GM21786 (cell line): ENCODE measurements around the gene CCDC134.

ENCODE experiments used
- ATAC-seq: cut with Tn5 transposase; IDR thresholded peaks from one replicate; pipeline ENCODE4 v1.9.1; 2021; ENCODE audit not compliant: unreplicated experiment

The CCDC134 gene

GRCh38 chr22:41782751-41783150, 17.7 kb upstream of the CCDC134 start:
- ATAC-seq = no peak

DNA sequence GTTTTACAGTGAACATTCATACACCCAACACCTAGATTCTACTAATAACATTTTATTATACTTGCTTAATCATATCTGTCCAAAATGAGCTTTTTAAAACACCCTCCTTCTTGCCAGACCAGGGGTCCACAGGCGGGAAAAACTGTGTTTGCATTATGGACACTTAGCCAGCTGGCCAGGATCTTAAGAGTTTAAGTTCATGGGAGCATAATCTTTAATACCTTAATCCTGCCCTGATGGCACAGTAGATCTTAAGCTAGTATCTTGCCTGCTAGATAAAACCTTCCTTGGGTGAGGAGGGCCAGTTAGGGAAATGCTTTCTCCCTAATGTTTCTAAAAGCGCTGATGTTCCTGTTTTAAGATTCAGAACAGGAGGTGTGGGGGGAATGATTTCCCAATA, 13.1 kb upstream of the CCDC134 start:
- ATAC-seq = no peak

GRCh38 chr22:41793871-41794270, 6.6 kb upstream of the CCDC134 start:
- no peak for ATAC-seq

DNA sequence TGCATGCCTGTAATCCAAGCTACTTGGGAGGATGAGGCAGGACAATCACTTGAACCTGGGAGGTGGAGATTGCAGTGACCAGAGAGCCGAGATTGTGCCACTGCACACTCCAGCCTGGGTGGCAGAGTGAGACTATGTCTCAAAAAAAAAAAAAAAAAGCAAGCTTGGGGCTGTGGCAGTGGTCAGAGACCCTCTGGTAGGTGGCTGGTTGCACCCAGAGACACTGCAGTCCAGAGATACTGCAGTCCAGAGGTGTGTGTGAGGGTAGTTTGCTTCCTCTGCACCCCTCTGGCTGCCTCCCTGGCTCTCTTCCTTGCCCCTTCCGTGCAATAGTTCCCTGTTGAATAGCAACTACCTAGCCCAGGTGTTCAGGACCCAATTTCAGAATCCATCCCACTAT, 1.7 kb upstream of the CCDC134 start:
- no peak for ATAC-seq

DNA sequence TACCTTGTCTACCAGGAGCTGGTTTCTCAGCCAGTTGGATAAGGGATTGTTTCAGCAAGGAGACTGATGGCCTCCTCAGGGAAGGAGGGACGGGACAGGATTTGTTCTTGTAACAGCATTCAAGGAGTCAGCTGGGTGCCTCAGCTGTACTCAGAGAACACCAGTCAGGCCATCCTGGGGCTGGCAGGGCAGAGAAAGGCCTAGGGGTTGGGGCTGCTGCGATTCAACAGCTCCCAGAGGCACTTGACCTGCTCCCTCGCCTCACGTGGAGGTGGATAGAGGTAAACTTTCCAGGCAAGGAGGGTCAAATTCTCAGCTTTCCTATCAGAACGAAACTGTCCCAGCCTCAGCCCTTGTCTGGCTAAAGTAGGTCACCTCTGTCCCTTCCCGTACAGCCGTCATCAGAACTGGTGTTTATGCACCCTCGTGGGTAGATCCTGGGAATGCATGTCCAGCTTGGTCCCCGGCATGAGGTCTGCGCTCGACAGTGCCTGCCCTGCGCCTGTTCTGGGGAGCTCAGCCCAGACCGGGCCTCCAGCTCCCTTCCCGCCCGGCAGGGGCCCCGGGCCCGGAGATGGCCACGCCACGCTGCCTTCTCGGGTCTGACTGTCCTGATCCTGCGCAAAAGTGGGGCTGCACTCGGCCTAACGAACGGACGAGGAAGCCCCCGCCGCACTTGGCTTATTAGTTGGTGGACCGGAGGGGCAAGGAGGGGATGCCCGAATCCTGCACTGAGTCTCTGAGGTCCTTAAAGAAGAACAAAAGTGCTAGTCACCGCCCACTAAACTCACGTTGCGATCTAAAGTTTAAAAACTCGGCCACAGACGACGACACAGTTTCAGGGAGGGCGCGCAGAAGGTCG, 762 bp upstream of the CCDC134 start:
- ATAC-seq = peak; percentile 6

GRCh38 chr22:41801147-41801819, 804 bp downstream of the CCDC134 start:
- ATAC-seq = no peak

GRCh38 chr22:41801886-41802285, 1.4 kb downstream of the CCDC134 start:
- no peak for ATAC-seq

GRCh38 chr22:41805639-41806038, 5.2 kb downstream of the CCDC134 start:
- no peak for ATAC-seq

GRCh38 chr22:41808400-41808799, 7.9 kb downstream of the CCDC134 start:
- no peak for ATAC-seq

DNA sequence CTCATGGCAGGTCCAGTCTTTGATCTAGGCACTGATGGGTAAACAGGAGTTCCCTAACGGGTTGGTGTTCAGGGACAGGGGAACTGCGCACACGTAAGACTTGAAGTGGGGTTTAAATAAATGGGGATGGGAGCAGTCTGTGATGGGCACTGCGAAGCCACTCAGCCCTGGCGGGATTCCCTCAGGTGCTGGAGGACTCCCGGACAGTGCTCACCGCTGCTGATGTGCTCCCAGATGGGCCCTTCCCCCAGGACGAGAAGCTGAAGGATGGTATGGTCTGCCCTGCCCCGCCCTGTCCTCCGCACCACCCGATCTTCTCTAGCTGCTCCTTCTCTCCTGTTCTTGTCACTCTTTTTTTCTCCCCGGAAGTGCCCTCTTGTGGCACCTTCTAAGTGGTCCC, 9.5 kb downstream of the CCDC134 start:
- ATAC-seq = no peak

DNA sequence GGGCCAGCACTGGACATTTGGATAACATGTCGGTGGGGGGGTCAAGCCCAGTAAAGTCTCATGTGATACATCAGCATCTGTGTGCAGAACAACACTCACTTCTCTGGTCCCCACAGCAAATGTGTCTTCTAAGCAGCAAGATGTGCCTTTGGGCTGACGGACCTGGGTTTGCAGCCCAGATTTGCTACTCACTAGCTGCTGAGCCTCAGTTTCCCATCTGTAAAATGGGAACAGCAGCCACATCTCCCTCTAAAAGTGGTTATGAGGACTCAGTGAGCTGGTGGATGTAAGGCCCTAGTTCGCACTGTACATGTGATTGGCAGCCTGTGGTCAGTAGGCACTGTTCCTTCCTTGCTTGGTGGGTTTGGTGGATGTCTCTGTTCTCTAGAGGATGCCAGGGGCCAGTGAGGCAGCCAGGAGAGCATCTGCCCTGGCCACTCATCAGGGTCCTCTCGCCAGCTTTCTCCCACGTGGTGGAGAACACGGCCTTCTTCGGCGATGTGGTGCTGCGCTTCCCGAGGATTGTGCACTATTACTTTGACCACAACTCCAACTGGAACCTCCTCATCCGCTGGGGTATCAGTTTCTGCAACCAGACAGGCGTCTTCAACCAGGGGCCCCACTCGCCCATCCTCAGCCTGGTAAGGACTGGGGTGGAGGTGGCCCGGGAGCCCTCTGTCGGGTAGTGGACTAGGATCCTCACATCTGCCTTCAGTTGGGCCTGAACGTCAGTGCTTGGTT, 12.5 kb downstream of the CCDC134 start:
- no peak for ATAC-seq

- ATAC-seq = no peak
Measured at GRCh38 chr22:41813726-41814410, 13.4 kb downstream of the CCDC134 start.

- ATAC-seq = no peak
Measured at GRCh38 chr22:41815716-41816115, 15.2 kb downstream of the CCDC134 start.

GRCh38 chr22:41816241-41816640, 15.8 kb downstream of the CCDC134 start:
- no peak for ATAC-seq

DNA sequence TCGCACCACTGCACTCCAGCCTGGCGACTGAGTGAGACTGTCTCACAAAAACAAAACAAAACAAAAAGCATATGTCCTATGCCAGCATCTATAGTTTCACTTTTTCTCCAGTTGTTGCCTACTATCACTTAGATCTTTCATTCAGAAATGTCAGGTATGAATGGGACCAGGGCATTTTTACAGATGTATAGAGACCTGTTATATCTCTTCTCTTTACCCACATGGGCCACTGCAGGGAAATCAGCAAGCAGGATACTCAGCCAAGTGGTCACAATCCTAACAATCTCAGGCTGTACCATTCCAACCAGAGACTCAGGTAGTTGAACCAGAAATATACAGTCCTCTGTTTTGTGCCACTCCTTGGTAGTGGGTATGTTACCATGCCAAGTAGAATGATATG, 16.4 kb downstream of the CCDC134 start:
- ATAC-seq = no peak

DNA sequence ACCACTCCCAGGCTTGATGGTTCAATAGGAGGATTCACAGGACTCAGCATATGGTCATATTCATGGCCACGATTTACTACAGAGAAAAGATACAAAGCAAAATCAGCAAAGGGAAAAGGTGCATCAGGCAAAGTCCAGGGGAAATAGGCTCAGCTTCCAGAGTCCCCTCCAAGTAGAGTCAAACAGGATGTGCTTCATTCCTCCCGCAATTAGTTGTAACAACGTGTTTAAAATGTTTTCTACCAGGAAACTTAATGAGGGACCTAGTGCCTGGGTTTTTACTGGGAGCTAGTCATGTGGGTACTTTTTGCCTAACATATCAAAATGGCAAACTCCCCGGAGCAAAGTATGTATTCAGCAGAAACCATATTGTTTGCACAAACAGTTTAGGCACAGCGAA, 17.5 kb downstream of the CCDC134 start:
- ATAC-seq = no peak

- no peak for ATAC-seq
Measured at GRCh38 chr22:41818596-41818995, 18.1 kb downstream of the CCDC134 start.

- ATAC-seq = no peak
Measured at GRCh38 chr22:41819257-41819656, 18.8 kb downstream of the CCDC134 start.

DNA sequence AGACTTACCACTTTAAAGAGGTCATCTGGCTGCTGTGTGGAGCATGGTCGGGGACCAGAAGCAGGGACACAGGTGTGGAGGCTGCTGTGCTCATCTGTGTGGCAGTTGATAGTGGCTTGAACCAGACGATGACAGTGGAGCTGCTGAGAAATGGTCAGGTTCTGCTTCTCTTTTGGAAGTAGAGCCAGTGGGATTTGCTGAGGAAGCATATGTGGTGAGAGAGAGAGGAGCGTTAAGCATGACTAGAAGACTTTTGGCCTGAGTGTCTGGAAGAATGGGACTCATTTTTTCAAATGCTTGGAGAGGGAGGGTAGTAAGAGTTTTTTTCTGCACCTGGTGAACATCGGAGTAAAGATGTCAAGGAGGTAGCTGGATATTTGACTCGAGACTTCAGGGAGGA, 20.0 kb downstream of the CCDC134 start:
- ATAC-seq = no peak

- ATAC-seq = no peak
Measured at GRCh38 chr22:41821471-41822316, 21.2 kb downstream of the CCDC134 start.
